ENCODE results near the gene CBX2.

GRCh38 chr17:79836510-79836971 is 58.6 kb downstream of the CBX2 start:
- TF ChIP-seq CTCF (conservative IDR thresholded peaks at IDR 0.05; ENCODE audit: low read depth, low read length) (no peak), POLR2A (IDR thresholded peaks at IDR 0.05; ENCODE audit: low read depth, low read length) (no peak), CEBPB (IDR thresholded peaks at IDR 0.05; ENCODE audit: low read depth, low read length) (peak; percentile 83), RCOR1 (IDR thresholded peaks at IDR 0.05; ENCODE audit: insufficient replicate concordance, low read length) (no peak), RAD21 (IDR thresholded peaks at IDR 0.05; ENCODE audit: low read length) (no peak), SMC3 (IDR thresholded peaks at IDR 0.05; ENCODE audit: low read depth, low read length) (no peak), BHLHE40 (IDR thresholded peaks at IDR 0.05; ENCODE audit: low read depth, low read length) (no peak)
- TF ChIP-seq, protein P1, sequence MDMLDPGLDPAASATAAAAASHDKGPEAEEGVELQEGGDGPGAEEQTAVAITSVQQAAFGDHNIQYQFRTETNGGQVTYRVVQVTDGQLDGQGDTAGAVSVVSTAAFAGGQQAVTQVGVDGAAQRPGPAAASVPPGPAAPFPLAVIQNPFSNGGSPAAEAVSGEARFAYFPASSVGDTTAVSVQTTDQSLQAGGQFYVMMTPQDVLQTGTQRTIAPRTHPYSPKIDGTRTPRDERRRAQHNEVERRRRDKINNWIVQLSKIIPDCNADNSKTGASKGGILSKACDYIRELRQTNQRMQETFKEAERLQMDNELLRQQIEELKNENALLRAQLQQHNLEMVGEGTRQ (IDR thresholded peaks at IDR 0.05; ENCODE audit: low read depth, low read length), result no peak
